Measurements from ENCODE around the gene GPX6. TPM values are rescaled to one million over a fixed set of nuclear protein-coding genes. Genes with fewer than 3 reads are reported as not detected.
"Not testable (repeated sequence)": the region's sequence is repeated elsewhere in the genome, so short reads cannot be mapped to it uniquely, and the experiment has no call there.

Gene GPX6
- total and polyA plus RNA-seq, 2 donors (not counting 1 experiment from before 2014, with no cell fraction given), result not detected

DNA sequence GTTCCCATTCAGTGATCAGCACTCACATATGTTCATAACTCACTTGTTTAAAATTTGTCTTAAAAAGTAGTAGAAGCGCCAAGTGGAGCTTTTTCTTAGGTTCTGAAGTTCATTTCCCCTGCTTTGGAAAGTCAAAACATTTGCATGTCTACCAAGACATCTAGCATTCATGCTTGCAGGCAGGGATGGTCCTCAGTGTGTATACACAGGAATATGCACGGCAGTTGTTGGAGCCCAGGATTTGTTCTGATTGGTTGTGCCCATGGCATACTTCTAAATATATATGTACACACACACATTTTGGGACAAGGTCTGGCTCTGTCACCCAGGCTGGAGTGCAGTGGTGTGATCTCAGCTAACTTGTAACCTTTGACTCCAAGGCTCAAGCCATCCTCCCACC lies 2.4 kb upstream of the GPX6 start:
- Histone ChIP-seq H3K27ac (ENCODE audit: insufficient read depth, low read length) (no peak overlapping the region), H3K36me3 (ENCODE audit: control insufficient read depth, insufficient read depth, low read length) (no peaks in the 10 kb centered on the region), H3K9me3 (ENCODE audit: control insufficient read depth, insufficient read depth, low read depth, low read length) (no peaks in the 10 kb centered on the region), H3K4me1 (ENCODE audit: control insufficient read depth, extremely low read depth, insufficient read depth, low read length) (no peaks in the 10 kb centered on the region), H2AFZ (ENCODE audit: low read length) (no peak overlapping the region), H3K79me2 (ENCODE audit: control insufficient read depth, insufficient read depth, low read length) (no peaks in the 10 kb centered on the region), H3K9ac (ENCODE audit: insufficient read depth, low read length) (no peak overlapping the region), H3K27me3 (ENCODE audit: control insufficient read depth, insufficient read depth, low read length) (no peaks in the 10 kb centered on the region), H4K20me1 (ENCODE audit: control insufficient read depth, extremely low read depth, insufficient read depth, low read length) (no peaks in the 10 kb centered on the region), H3K4me3 (replicated peaks in 1 of 4; ENCODE audit: control extremely low read depth in 1 of 4, insufficient read depth in 1 of 4, low read depth in 3 of 4, low read length in 4 of 4) (no peak overlapping the region), H3K4me2 (ENCODE audit: extremely low read depth, insufficient read depth, low read length) (no peak overlapping the region)
- DNase-seq (ENCODE audit: low read depth in 2 of 2), result no peak
- TF ChIP-seq, protein P1, sequence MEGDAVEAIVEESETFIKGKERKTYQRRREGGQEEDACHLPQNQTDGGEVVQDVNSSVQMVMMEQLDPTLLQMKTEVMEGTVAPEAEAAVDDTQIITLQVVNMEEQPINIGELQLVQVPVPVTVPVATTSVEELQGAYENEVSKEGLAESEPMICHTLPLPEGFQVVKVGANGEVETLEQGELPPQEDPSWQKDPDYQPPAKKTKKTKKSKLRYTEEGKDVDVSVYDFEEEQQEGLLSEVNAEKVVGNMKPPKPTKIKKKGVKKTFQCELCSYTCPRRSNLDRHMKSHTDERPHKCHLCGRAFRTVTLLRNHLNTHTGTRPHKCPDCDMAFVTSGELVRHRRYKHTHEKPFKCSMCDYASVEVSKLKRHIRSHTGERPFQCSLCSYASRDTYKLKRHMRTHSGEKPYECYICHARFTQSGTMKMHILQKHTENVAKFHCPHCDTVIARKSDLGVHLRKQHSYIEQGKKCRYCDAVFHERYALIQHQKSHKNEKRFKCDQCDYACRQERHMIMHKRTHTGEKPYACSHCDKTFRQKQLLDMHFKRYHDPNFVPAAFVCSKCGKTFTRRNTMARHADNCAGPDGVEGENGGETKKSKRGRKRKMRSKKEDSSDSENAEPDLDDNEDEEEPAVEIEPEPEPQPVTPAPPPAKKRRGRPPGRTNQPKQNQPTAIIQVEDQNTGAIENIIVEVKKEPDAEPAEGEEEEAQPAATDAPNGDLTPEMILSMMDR (conservative IDR thresholded peaks at IDR 0.05 in 1 of 2, IDR thresholded peaks at IDR 0.05 in 1 of 2; ENCODE audit: low read depth in 1 of 2, low read length in 2 of 2), result no peak
- TF ChIP-seq EZH2 (IDR thresholded peaks at IDR 0.05; ENCODE audit: low read length, missing control alignments), result no peak

DNA sequence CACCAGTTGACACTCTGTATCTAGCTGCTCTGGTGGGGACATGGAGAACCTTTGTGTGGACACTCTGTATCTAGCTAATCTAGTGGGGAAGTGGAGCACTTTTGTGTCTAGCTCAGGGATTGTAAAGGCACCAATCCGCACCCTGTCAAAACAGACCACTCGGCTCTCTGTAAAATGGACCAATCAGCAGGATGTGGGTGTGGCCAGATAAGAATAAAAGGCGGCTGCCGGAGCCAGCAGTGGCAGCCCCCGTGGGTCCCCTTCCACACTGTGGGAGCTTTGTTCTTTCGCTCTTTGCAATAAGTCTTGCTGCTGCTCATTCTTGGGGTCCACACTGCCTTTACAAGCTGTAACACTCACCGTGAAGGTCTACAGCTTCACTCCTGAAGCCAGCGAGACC lies 3.2 kb downstream of the GPX6 start:
- not testable (repeated sequence) for H3K27ac ChIP-seq (ENCODE audit: insufficient read depth, low read length); H4K20me1 ChIP-seq (ENCODE audit: control insufficient read depth, extremely low read depth, insufficient read depth, low read length); H3K9me3 ChIP-seq (ENCODE audit: control insufficient read depth, insufficient read depth, low read depth, low read length); H3K9ac ChIP-seq (ENCODE audit: insufficient read depth, low read length); H3K4me3 ChIP-seq (replicated peaks in 1 of 4; ENCODE audit: control extremely low read depth in 1 of 4, insufficient read depth in 1 of 4, low read depth in 3 of 4, low read length in 4 of 4); H3K27me3 ChIP-seq (ENCODE audit: control insufficient read depth, insufficient read depth, low read length); H2AFZ ChIP-seq (ENCODE audit: low read length); H3K79me2 ChIP-seq (ENCODE audit: control insufficient read depth, insufficient read depth, low read length); H3K4me2 ChIP-seq (ENCODE audit: extremely low read depth, insufficient read depth, low read length); H3K4me1 ChIP-seq (ENCODE audit: control insufficient read depth, extremely low read depth, insufficient read depth, low read length); H3K36me3 ChIP-seq (ENCODE audit: control insufficient read depth, insufficient read depth, low read length); DNase-seq (ENCODE audit: low read depth in 2 of 2)

DNA sequence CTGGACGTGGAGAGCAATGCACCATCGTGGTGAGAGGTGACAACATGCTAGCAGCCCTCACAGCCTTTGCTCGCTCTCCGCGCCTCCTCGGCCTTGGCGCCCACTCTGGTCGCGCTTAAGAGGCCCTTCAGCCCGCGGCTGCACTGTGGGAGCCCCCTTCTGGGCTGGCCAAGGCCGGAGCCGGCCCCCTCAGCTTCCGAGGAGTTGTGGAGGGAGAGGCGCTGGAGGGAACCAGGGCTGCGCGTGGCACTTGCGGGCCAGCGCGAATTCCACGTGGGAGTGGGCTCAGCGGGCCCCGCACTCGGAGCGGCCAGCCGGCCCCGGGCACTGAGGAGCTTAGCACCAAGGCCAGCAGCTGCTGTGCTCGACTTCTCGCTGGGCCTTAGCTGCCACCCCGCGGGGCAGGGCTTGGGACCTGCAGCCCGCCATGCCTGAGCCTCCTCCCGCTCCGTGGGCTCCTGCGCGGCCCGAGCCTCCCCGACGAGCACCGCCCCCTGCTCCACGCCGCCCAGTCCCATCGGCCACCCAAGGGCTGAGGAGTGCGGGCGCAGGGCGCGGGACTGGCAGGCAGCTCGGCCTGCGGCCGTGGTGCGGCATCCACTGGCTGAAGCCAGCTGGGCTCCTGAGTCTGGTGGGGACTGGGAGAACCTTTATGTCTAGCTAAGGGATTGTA lies 3.8 kb downstream of the GPX6 start:
- Histone ChIP-seq H3K9me3 (ENCODE audit: control insufficient read depth, insufficient read depth, low read depth, low read length) (no peaks in the 10 kb centered on the region), H3K9ac (ENCODE audit: insufficient read depth, low read length) (no peak overlapping the region), H3K4me2 (ENCODE audit: extremely low read depth, insufficient read depth, low read length) (no peak overlapping the region), H3K27ac (ENCODE audit: insufficient read depth, low read length) (no peak overlapping the region), H3K36me3 (ENCODE audit: control insufficient read depth, insufficient read depth, low read length) (no peaks in the 10 kb centered on the region), H3K27me3 (ENCODE audit: control insufficient read depth, insufficient read depth, low read length) (no peaks in the 10 kb centered on the region), H4K20me1 (ENCODE audit: control insufficient read depth, extremely low read depth, insufficient read depth, low read length) (no peaks in the 10 kb centered on the region), H3K4me3 (replicated peaks in 1 of 4; ENCODE audit: control extremely low read depth in 1 of 4, insufficient read depth in 1 of 4, low read depth in 3 of 4, low read length in 4 of 4) (no peak overlapping the region), H3K4me1 (ENCODE audit: control insufficient read depth, extremely low read depth, insufficient read depth, low read length) (no peaks in the 10 kb centered on the region), H3K79me2 (ENCODE audit: control insufficient read depth, insufficient read depth, low read length) (no peaks in the 10 kb centered on the region), H2AFZ (ENCODE audit: low read length) (no peak overlapping the region)
- no peak for DNase-seq (ENCODE audit: low read depth in 2 of 2)
- TF ChIP-seq, protein P1 (conservative IDR thresholded peaks at IDR 0.05 in 1 of 2, IDR thresholded peaks at IDR 0.05 in 1 of 2; ENCODE audit: low read depth in 1 of 2, low read length in 2 of 2), result no peak
- no peak for TF ChIP-seq EZH2 (IDR thresholded peaks at IDR 0.05; ENCODE audit: low read length, missing control alignments)
